ENCODE measurements around the gene GRID2.
"Not testable (repeated sequence)": the region's sequence is repeated elsewhere in the genome, so short reads cannot be mapped to it uniquely, and the experiment has no call there.

Gene GRID2

GRCh38 chr4:92444143-92444843, 140.5 kb downstream of the GRID2 start:
- not testable (repeated sequence) for DNase-seq (ENCODE audit: low spot score)

DNA sequence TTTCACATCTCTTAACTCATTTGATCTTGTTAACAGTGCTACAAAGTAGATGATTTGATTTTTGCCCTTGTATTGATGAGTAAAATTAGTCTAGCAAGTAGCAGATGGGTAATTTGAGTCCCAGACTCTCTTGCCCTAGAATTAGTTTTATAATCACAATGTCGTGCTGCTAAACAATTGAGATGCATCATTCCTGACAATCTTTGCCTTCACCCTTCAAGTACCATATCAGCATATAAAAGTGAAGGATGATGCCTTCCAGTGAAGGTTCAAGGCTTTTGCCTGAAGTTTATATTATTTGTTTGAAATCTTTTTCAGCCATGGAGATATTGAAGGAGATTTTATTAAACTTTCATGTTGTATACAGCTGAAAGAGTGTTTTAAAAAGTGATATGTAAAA, 141.4 kb downstream of the GRID2 start:
- DNase-seq (ENCODE audit: low spot score), result no peak

GRCh38 chr4:92447255-92447905, 143.6 kb downstream of the GRID2 start:
- DNase-seq (ENCODE audit: low spot score), result no peak

- not testable (repeated sequence) for DNase-seq (ENCODE audit: low spot score)
Observed at GRCh38 chr4:92448176-92448575, 144.4 kb downstream of the GRID2 start.

GRCh38 chr4:92450694-92451093, 146.9 kb downstream of the GRID2 start:
- DNase-seq (ENCODE audit: low spot score), result no peak

DNA sequence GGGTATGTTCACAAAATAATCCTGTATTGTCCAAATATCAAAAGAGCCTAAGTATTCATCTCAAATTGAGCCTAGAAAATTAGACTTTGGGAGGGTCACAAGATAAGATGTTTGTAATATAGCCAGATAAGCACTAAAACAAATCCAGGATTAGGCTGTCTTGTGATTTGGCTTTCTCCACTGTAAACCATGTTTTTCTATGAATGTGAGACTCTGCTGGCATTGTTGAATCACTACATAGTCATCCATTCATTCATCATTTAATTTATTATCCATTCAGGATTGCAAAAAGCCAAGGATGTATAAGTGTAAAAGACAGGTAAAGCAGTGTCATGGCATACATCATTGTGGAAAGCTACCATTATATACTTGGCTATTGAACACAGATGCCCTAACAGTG, 148.0 kb downstream of the GRID2 start:
- DNase-seq (ENCODE audit: low spot score), result no peak

DNA sequence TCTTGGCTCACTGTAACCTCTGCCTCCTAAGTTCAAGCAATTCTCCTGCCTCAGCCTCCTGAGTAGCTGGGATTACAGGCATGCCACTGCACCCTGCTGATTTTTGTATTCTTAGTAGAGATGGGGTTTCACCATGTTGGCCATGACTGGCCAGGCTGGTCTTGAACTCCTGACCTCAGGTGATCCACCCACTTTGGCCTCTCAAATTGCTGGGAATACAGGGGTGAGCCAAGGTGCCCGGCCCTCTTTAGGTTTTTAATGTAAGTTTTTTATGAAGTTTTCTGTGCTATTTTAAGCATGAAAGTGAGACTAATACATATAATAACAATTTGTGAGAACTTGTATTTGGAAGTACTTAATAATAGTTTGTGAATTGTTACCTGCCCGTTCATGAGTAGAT, 148.6 kb downstream of the GRID2 start:
- not testable (repeated sequence) for DNase-seq (ENCODE audit: low spot score)

GRCh38 chr4:92455329-92455839, 151.6 kb downstream of the GRID2 start:
- no peak for DNase-seq (ENCODE audit: low spot score)

DNA sequence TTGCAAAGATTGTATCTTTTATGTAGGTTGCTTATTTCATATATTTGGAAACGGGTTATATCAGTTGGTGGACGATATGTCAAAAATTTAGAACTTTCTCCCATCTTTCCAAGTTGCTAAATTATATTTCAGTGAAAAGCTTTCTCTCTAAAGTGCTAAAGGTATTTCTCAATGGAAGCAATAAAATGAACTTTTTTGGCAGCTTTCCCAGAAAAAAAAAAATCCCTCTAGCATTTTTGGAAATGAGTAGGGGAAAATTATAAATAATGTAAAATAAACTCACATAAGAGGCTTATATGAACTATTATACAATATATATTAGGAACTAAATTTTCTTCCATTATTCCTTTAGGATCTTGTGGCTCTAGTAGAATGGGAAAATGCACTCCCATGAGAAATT, 152.2 kb downstream of the GRID2 start:
- DNase-seq (ENCODE audit: low spot score), result no peak

DNA sequence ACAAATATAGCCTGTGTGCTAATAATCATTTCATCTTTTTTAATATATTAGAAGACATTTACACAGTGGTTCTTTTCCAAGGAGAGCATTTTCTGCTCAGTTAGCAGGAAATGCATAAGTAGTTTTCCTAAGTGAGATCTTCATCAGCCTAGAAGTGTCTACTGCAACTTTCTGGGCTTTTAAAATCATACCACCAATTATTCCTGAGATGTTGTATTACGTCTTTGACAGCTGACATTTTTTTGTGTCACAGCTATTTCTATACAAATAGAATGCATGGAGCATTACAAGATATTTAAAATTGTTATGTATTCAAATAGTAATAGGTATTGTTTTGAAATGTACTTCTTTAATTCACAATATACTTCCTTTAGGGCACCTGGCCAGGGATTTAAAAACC, 158.0 kb downstream of the GRID2 start:
- no peak for DNase-seq (ENCODE audit: low spot score)

- DNase-seq (ENCODE audit: low spot score), result no peak
Observed at GRCh38 chr4:92477298-92477697, 173.5 kb downstream of the GRID2 start.

- no peak for DNase-seq (ENCODE audit: low spot score)
Observed at GRCh38 chr4:92483341-92483740, 179.6 kb downstream of the GRID2 start.

DNA sequence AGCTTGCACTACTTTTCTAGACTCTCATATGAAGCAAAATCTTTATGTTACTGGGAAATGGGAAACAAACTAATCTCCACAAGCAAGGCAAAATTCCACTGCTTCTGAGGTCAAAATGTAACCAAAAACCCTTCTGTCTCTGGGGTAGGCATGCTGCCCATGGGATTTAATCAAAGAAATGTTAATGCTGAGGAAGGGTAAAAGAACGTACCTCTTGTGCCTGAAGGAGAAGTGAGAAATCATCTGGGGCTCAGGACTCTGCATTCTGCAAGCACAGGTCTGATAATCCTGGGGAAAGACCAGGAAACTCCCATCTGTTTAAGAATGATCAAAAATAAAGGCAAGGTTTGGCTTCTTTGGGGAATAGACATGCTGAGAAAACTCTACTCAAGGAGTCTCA, 184.7 kb downstream of the GRID2 start:
- no peak for DNase-seq (ENCODE audit: low spot score)

DNA sequence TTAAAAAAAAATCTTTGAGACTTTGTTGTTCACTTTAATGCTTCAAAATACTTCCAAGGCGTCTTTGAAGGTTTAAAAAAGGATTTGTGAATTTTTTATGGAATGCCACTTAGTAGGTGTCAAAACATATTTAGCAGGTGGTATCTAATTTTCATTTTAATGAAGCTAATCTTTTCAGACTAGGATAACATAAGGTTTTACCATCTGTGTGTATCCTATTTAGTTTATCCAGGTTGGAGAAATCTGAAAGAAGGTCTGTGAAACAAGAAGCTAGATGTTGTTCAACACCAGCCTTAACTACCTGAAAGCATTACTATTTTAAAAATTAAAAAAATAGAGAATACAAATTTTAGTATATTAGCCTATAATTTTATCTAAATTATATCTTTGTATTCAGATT, 193.4 kb downstream of the GRID2 start:
- no peak for DNase-seq (ENCODE audit: low spot score)

DNA sequence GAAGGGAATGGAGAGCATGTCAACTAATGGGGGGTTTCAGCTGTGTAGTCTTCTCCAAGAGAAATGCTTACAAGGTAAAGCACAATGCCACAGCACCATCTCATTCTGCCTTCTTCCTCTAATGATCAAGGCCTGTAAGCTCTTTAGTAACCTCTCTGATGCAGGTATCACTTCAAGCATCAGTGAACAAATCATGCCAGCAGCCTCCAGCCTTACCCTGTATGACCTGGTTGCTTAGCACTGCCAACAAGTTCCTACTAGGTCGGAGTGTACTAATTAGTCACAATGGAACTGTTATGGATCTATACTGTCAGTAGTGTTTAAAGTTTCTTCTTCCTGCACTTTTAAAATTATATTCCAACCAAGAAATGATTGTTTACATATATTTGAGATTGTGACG, 197.7 kb downstream of the GRID2 start:
- no peak for DNase-seq (ENCODE audit: low spot score)

GRCh38 chr4:92506933-92507332, 203.2 kb downstream of the GRID2 start:
- no peak for DNase-seq (ENCODE audit: low spot score)

GRCh38 chr4:92514627-92515026, 210.9 kb downstream of the GRID2 start:
- DNase-seq (ENCODE audit: low spot score), result no peak

DNA sequence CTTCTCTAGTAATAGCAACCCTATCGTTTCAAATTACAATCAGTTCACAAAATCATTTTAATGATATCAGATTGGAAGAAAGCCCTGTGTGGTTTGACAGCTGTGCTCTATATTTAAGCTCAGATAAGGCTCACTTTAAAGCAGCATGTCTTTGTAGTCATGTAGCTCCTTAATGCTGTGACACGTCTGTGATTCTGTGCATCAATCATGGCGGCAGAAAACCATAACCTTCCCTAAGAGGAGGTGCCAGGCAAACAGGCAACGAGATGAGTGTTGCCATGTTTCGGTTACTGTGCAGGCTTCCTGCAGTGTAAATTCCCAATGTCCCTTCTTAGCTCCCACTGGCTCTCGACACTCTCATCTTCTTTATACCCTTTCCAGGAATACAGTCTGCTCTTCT, 212.7 kb downstream of the GRID2 start:
- no peak for DNase-seq (ENCODE audit: low spot score)

DNA sequence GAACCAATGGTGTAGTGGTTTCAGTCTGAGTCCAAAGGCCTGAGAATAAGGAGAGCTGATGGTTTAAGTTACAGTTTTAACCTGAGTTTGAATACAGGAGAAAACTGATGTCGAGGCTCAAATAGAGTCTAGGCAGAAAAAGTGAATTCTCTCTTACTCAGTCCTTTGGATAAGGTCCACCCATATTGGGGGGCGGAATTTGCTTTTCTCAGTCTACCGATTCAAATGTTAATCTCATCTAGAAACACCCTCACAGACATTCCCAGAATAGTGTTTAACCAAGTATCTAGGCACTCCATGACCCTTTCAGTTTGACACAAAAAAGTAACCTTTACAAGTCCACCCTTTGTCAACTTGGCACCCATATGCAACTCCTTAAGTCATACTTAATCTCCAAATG, 216.0 kb downstream of the GRID2 start:
- DNase-seq (ENCODE audit: low spot score), result no peak

DNA sequence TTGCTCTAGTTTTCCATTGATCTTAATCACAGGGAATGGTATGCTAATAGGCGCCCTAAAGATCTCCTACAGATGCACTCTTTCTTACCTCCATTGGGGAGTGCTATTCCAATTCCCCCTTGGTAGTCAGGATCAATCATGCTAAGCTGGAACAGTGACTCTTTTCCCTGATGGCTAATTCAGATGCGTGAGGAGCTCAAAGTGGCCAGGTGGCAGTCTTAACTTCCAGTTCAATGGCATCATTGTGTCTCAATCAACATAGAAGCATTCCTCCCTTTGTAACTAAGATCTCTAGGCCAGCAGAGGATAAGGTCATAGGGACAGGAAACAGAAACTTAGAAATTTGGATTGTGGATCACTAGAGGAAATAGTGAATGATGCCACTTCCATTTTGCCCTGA, 216.8 kb downstream of the GRID2 start:
- no peak for DNase-seq (ENCODE audit: low spot score)

- DNase-seq (ENCODE audit: low spot score), result no peak
Observed at GRCh38 chr4:92521941-92522340, 218.2 kb downstream of the GRID2 start.

GRCh38 chr4:92522356-92522755, 218.6 kb downstream of the GRID2 start:
- DNase-seq (ENCODE audit: low spot score), result no peak

DNA sequence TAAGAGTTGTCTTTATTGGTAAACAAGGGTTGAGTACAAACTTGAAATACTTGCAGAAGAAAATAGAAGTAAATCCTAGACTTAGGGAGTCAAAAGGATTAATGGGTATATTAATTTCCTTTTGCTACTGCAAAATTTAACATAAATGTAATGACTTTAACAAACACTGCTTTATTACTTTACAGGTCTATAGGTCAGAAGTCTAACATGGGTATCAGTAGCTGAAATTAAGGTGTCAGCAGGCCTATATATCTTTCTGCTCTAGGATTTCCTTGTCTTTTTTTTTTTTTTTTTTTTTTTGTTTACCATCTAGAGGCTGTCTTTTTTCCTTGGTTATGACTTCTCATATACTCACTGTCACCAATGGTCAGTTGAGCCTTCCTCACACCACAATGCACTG, 220.4 kb downstream of the GRID2 start:
- no peak for DNase-seq (ENCODE audit: low spot score)

GRCh38 chr4:92528541-92528940, 224.8 kb downstream of the GRID2 start:
- DNase-seq (ENCODE audit: low spot score), result no peak

Measured in NAMALWA (cell line).